ENCODE data around the gene MSI2.

Gene MSI2

DNA sequence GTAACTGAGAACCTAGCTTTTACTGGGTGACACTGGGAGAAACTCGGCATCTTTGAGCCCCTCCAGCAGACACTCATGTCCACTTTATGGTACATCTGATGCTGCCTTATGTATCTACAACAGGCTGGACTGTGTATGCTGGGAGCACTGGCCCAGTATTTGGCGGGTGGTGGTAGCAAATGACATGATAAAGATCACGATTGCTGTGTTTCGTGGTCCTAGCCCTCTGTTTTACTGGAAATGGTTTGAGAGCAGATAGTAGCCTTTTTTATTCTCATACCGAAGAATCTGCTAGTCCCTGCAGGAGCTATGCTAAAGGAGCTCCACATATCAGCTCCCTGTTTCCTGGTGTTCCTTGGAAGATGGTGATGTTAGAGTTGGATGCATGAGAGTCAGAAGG is 338.4 kb downstream of the MSI2 start:
- DNase-seq (ENCODE audit: low read depth in 1 of 2, low spot score in 1 of 2), result no peak
- no peak for TF ChIP-seq JUND (IDR thresholded peaks at IDR 0.05; ENCODE audit: low read depth)
- in situ Hi-C loops (cut with HindIII; ENCODE audit: low pct_unique_long_range_greater_than_20kb, low sequenced_read_pairs), result no loop called here

GRCh38 chr17:57595426-57595825 is 339.1 kb downstream of the MSI2 start:
- DNase-seq (ENCODE audit: low read depth in 1 of 2, low spot score in 1 of 2), result no peak
- in situ Hi-C loops (cut with HindIII; ENCODE audit: low pct_unique_long_range_greater_than_20kb, low sequenced_read_pairs), result no loop called here
- TF ChIP-seq JUND (IDR thresholded peaks at IDR 0.05; ENCODE audit: low read depth), result no peak

- DNase-seq (ENCODE audit: low read depth in 1 of 2, low spot score in 1 of 2), result no peak
Observed at GRCh38 chr17:57595947-57596695, 339.8 kb downstream of the MSI2 start.

DNA sequence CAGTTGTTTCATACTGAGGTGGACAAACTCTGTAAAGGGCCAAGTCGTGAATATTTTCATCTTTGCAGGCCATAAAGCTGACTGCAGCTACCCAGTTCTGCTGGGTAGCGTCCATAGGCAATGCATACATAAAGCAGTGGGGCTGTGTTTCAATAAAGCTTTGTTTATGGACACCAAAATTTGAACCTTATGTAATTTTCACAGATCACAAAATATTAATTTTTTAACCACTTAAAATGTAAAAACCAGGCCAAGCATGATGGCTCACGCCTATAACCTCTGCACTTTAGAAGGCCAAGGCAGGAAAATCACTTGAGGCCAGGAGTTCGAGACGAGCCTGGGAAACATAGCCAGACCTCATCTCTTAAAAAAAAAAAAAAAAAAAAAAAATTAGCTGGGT is 340.8 kb downstream of the MSI2 start:
- in situ Hi-C loops (cut with HindIII; ENCODE audit: low pct_unique_long_range_greater_than_20kb, low sequenced_read_pairs), result no loop called here
- no peak for TF ChIP-seq JUND (IDR thresholded peaks at IDR 0.05; ENCODE audit: low read depth)
- no peak for DNase-seq (ENCODE audit: low read depth in 1 of 2, low spot score in 1 of 2)

More at GRCh38 chr17:57595947-57596695, 339.8 kb downstream of the MSI2 start:
- in situ Hi-C loops (cut with HindIII; ENCODE audit: low pct_unique_long_range_greater_than_20kb, low sequenced_read_pairs), result no loop called here
- TF ChIP-seq JUND (IDR thresholded peaks at IDR 0.05; ENCODE audit: low read depth), result no peak

DNA sequence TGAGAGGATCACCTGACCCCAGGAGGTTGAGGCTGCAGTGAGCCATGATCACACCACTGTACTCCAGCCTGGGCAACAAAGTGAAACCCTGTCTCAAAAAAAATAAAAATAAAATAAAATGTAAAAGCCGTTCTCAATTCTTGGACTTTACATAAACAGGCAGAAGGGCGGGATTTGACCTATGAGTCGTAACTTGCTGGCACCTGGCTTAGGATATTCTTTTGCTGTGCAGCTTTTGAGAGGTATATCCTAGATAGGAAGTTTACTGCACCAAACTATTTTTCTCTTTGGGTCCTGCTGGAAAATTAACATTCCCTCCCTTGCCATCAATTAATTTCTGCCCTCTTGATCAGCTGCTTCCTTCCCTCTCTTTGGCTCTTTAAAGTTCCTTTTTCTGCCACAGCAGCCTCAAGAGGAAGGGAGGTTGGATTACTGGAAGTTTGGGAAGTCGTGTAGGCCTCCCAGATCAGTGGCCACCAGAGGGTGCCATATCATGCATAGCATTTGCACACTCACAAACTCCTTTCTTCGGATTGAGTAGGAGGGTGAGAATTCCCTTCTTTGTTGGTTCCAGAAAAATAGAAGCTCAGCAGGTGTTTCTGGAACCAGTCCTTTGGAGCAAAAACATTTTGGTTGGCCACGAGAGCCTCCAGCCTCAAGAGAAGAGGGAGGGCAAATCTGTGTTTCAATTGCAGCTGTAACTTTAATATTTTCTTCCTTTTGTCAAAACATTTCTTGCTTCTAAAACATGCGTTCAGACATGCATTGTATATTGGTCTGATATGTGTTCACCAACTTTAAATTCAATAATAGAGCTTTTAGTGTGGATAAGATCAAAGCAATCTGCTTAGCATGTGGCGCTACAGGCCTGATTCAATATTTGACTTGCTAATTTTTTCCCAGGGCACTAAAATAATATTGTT is 341.5 kb downstream of the MSI2 start:
- DNase-seq (ENCODE audit: low read depth in 1 of 2, low spot score in 1 of 2), result peak; percentile 85 to 87
- TF ChIP-seq JUND (IDR thresholded peaks at IDR 0.05; ENCODE audit: low read depth), result no peak
- in situ Hi-C loops (cut with HindIII; ENCODE audit: low pct_unique_long_range_greater_than_20kb, low sequenced_read_pairs), result no loop called here

GRCh38 chr17:57599271-57600045 is 343.1 kb downstream of the MSI2 start:
- in situ Hi-C loops (cut with HindIII; ENCODE audit: low pct_unique_long_range_greater_than_20kb, low sequenced_read_pairs), result no loop called here
- TF ChIP-seq JUND (IDR thresholded peaks at IDR 0.05; ENCODE audit: low read depth), result no peak
- no peak for DNase-seq (ENCODE audit: low read depth in 1 of 2, low spot score in 1 of 2)

- in situ Hi-C loops (cut with HindIII; ENCODE audit: low pct_unique_long_range_greater_than_20kb, low sequenced_read_pairs), result no loop called here
- no peak for DNase-seq (ENCODE audit: low read depth in 1 of 2, low spot score in 1 of 2)
- no peak for TF ChIP-seq JUND (IDR thresholded peaks at IDR 0.05; ENCODE audit: low read depth)
Observed at GRCh38 chr17:57600074-57600473, 343.8 kb downstream of the MSI2 start.

DNA sequence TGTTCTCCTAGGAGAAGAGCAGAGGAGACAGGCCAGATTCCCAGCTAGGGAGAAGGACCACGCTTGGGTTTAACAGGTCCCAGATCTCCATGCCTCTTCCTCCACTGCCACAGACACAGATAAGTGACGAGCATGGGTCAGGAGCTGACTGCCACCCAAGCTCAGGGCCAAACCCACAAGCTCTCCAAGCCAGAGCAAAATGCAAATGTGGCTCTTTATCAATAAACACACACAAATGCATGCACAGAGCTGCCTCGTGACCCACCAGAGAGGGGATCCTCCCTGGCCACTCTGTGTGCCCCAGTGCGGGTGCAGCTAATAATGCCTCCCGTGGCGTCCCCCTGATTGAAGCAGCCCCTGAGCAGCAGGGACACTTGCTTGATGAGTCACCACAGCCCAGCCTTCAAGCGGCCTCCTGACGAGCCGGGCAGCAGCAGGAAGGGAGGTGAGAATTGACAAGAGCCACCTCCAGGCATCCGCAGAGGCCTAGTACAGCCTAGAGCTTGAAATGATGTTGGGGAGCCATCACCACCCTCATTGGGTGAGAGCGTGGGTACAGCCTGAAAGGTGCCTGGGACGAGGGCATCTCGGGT is 344.9 kb downstream of the MSI2 start:
- TF ChIP-seq JUND (IDR thresholded peaks at IDR 0.05; ENCODE audit: low read depth), result no peak
- in situ Hi-C loops (cut with HindIII; ENCODE audit: low pct_unique_long_range_greater_than_20kb, low sequenced_read_pairs), result no loop called here
- DNase-seq (ENCODE audit: low read depth in 1 of 2, low spot score in 1 of 2), result no peak

- no peak for DNase-seq (ENCODE audit: low read depth in 1 of 2, low spot score in 1 of 2)
- TF ChIP-seq JUND (IDR thresholded peaks at IDR 0.05; ENCODE audit: low read depth), result no peak
- in situ Hi-C loops (cut with HindIII; ENCODE audit: low pct_unique_long_range_greater_than_20kb, low sequenced_read_pairs), result no loop called here
Observed at GRCh38 chr17:57602896-57603295, 346.6 kb downstream of the MSI2 start.

GRCh38 chr17:57603546-57603945 is 347.2 kb downstream of the MSI2 start:
- in situ Hi-C loops (cut with HindIII; ENCODE audit: low pct_unique_long_range_greater_than_20kb, low sequenced_read_pairs), result no loop called here
- TF ChIP-seq JUND (IDR thresholded peaks at IDR 0.05; ENCODE audit: low read depth), result no peak
- no peak for DNase-seq (ENCODE audit: low read depth in 1 of 2, low spot score in 1 of 2)

DNA sequence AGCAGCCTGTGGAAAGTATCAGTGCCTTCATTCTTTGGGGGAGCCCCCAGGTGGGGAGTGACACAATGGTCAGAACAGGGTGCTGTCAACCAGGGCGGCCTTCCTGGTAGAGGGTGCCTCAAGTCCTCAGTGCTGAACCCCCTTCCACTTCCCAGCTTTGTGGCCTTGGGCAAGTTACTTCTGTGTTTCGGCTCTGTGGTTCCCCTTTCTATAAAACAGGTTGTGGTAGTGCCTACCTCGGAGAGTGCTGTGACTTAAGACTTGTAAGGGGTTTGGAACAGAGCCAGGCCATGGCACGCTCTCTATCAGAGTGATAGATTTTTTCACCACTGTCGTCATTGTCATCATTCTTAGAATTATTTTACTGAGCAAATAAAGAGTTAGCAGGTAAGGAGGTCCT is 347.7 kb downstream of the MSI2 start:
- no peak for TF ChIP-seq JUND (IDR thresholded peaks at IDR 0.05; ENCODE audit: low read depth)
- in situ Hi-C loops (cut with HindIII; ENCODE audit: low pct_unique_long_range_greater_than_20kb, low sequenced_read_pairs), result no loop called here
- no peak for DNase-seq (ENCODE audit: low read depth in 1 of 2, low spot score in 1 of 2)
